ENCODE data around the gene GPATCH8.

The GPATCH8 gene

GRCh38 chr17:44503147-44504029, at the start of gene GPATCH8 (continued):
- TF ChIP-seq ZNF221 (tag by site-specific recombination; IDR thresholded peaks at IDR 0.05; ENCODE audit: borderline replicate concordance) (no peak), ZNF677 (tag by site-specific recombination; IDR thresholded peaks at IDR 0.05) (no peak), ZNF692 (tag by site-specific recombination; IDR thresholded peaks at IDR 0.05) (0 out of 2 replicates have a peak, but pooled peaks have one; percentile 46), ZNF624 (tag by site-specific recombination; IDR thresholded peaks at IDR 0.05) (no peak), ZNF785 (tag by site-specific recombination; IDR thresholded peaks at IDR 0.05) (no peak)

- peaks cover 3% of the 10 kb centered on the region; the same call in 1 of the 2 replicates for H3K4me1 ChIP-seq (ENCODE audit: control insufficient read depth, insufficient read depth, low read length)
- no peaks in the 10 kb centered on the region for H3K9me3 ChIP-seq (ENCODE audit: control insufficient read depth, insufficient read depth, low read depth, low read length)
- POLR2A ChIA-PET, result no interaction called here
- no peak overlapping the region for H3K27ac ChIP-seq (ENCODE audit: extremely low read depth, low read depth, low read length)
- H3K36me3 ChIP-seq (ENCODE audit: control insufficient read depth in 2 of 2, insufficient read depth in 1 of 2, low read length in 2 of 2), result no peaks in the 10 kb centered on the region
- CTCF ChIA-PET, result interaction anchor here (2.6 kb wide), 1 partner anchor 19 kb away, joined by 15 read pairs; no protein-coding TSS in a partner anchor
- no peak overlapping the region for H3K4me3 ChIP-seq (ENCODE audit: low read depth, low read length)
- TF ChIP-seq ZNF292 (tag by site-specific recombination; IDR thresholded peaks at IDR 0.05; ENCODE audit: borderline replicate concordance, low read depth), result no peak
- TF ChIP-seq ZNF311 (tag by site-specific recombination; IDR thresholded peaks at IDR 0.05; ENCODE audit: borderline replicate concordance), result no peak
- TF ChIP-seq ZBTB1 (tag by site-specific recombination; IDR thresholded peaks at IDR 0.05), result no peak
- TF ChIP-seq ZNF701 (tag by site-specific recombination; IDR thresholded peaks at IDR 0.05), result no peak
- TF ChIP-seq ZNF112 (tag by site-specific recombination; IDR thresholded peaks at IDR 0.05), result no peak
- no peak for TF ChIP-seq ZSCAN16 (tag by site-specific recombination; IDR thresholded peaks at IDR 0.05)
- TF ChIP-seq ZNF335 (tag by site-specific recombination; conservative IDR thresholded peaks at IDR 0.05), result no peak
- no peak for TF ChIP-seq SP2 (tag by site-specific recombination; IDR thresholded peaks at IDR 0.05)
Observed at GRCh38 chr17:44552361-44552760, 49.2 kb upstream of the GPATCH8 start.

GRCh38 chr17:44549686-44550085, 46.5 kb upstream of the GPATCH8 start:
- CTCF ChIA-PET, result interaction anchor here (0.6 to 2.6 kb wide), 2 partner anchors 16 to 130 kb away, joined by 4 to 15 read pairs; no protein-coding TSS in a partner anchor
- Histone ChIP-seq H3K4me1 (ENCODE audit: control insufficient read depth, insufficient read depth, low read length) (no peaks in the 10 kb centered on the region), H3K27ac (ENCODE audit: extremely low read depth, low read depth, low read length) (no peak overlapping the region)

More at GRCh38 chr17:44549686-44550085, 46.5 kb upstream of the GPATCH8 start:
- Histone ChIP-seq H3K9me3 (ENCODE audit: control insufficient read depth, insufficient read depth, low read depth, low read length) (no peaks in the 10 kb centered on the region), H3K36me3 (ENCODE audit: control insufficient read depth in 2 of 2, insufficient read depth in 1 of 2, low read length in 2 of 2) (no peaks in the 10 kb centered on the region), H3K4me3 (ENCODE audit: low read depth, low read length) (no peak overlapping the region)
- TF ChIP-seq ZNF416 (tag by site-specific recombination; IDR thresholded peaks at IDR 0.05) (no peak), ZNF488 (tag by site-specific recombination; IDR thresholded peaks at IDR 0.05) (no peak)
- POLR2A ChIA-PET, result no interaction called here
